NCI-H2196 (cell line): ENCODE results near the gene FXYD1.
"Not testable (repeated sequence)": the region's sequence is repeated elsewhere in the genome, so short reads cannot be mapped to it uniquely, and the experiment has no call there.

Source experiments
- DNase-seq: peaks from one replicate; lab custom pipeline; 2025; ENCODE audit not compliant: unreplicated experiment; lab: John Stamatoyannopoulos, UW

FXYD1 gene

DNA sequence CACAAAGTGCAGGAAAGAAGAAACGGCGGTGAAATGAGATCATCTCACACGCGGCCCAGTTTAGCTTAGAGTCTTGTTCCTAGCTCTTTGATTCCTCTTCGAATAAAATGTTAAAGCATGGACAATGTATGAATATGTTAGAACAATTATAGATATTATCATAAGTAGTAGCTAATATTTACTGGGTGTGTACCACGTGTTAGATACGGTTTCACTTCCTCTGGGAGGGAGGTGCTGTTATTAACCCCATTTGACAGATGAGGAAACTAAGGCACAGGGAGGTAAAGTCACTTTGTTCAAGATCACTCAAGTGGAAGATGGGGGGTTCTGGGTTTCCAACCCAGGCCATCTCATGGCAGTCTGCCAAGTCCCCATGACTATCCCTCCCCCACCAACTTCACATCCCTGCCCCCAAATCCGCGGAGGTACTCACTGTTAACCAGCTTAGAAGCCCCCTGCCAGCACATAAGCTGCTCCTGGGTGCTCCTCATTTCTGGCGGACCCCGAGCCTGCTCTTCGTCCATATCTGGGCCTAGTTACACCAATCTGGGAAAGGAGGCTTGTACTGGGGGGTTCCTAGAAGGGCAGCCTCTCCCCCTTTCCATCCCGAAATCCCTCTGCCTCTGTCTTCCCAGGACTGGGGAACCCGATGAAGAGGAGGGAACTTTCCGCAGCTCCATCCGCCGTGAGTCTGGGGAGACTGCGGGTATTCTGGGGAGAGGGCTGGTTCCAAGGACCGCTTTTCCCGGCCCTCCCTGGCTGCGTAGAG is 3.4 kb downstream of the FXYD1 start:
- DNase-seq, result no peak

- peak; percentile 71 for DNase-seq
Observed at GRCh38 chr19:35142606-35143230, 4.1 kb downstream of the FXYD1 start.

DNA sequence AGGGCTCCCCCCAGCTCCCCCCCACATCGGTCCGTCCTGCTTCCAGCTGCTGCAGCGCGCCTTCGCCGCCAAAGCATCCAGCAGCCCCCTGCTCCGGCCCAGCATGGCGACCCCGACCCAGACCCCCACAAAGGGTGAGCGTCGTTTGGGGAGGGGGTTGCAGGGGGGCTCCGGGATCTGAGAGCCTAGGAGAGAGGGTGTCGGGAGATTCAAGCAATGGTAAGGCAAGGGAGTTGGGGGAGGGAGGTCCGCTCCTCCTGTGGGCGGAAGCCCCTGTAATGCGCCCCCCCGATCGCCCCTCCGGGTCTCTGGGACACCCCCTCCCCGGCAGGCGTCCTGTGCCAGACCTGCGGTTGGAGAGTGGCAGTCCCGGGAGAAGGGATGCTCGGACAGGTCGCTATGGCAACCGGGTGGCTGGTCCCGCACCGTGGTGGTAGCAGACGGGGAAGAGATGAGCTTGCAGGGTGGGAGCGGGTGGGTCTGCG is 4.6 kb downstream of the FXYD1 start, which contains the start of gene FXYD7:
FXYD7 (plus strand) TSS at position 25 of the 485 bp plus-strand sequence; CDS start at position 104, 79 bp downstream.
- no peak for DNase-seq

DNA sequence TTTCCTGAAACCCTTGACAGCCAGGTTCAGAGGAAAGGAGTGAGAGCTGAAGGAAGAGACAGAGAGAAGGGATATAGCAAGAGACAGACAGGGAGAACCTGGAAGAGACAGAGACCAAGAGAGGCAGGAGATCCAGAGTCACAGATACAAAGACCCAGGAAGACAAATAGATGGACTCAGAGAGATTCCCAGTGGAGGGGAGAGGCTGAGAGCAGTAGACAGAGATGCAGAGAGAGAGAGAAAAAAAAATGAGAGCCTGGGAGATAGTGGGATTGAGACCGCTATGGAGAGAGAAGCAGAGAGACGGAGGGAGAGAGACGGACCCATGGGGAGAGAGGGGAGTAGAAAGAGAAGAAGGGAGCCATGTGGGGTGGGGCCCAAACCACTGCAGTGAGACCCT is 5.2 kb downstream of the FXYD1 start:
- no peak for DNase-seq

GRCh38 chr19:35144259-35144599 is 5.6 kb downstream of the FXYD1 start:
- no peak for DNase-seq

DNA sequence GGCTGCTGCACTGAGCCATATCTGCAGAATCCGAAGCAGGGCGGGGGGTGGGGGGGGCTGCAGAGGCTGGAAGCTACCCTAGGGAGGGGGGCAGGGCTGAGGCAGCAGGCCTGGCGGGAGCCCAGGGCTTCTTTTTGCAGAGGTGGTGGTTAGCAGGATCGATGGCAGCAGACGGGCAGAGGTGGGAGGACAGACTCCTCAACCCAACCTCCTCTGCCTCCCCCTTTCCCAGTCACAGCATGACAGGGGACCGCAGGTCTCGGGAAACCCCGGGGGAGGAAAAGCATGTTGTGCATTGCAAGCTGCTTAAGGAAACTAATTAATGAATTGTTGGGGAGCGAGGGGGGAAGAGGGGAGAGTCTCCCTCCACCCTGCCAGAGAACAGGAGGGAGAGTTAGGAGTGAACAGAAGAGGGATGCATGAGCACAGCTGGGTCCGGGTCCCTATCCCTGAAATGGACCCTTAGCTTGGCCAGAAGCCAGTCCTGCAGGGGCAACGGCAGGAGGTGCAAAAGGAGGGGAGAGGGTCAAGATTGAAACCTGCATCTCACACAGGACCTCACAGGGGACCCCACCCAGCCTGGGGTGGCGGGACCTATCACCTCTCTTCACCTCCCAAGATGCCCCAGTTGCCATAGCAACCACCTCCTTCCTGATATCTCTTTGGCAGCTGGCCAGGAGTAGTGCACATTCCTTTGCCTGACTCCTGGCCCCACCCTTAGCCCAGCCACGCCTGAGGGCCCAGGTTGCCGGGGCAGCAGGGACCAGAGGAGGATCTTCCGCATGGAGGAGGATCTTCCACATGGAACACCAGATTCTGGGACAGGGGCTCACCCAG is 6.2 kb downstream of the FXYD1 start:
- peak; percentile 54 for DNase-seq

DNA sequence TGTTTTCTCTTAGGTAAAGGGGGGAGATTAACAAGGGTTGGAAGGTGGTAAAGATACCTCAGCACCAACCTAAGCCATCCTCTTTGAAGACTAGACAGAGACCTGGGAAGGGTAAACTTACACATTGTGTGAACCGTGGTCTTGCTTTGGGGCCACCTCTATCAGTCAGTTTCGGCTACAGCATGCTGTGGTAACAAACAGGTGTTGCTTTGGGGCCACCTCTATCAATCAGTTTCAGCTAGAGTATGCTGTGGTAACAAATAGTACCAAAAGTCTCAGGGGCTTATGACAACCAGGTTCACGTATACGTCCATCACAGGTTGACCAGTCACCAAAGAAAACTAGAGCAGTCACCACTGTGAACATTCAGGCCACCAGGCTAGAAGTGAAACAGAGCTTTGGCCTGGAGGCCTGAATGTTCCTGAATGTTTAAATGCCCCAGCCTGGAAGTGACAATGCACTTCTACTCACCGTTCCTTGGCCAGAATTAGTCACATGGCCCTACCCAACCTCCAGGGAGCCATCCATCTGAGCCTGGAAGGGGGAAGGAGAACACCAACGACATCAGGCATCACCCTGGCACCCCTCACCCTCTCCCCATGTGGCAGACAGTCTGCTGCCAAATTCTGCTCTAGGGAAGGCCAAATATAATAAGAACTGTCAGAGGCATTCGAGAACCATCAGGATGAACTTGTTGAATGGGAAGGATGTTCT is 8.3 kb downstream of the FXYD1 start:
- DNase-seq, result no peak

GRCh38 chr19:35149463-35149862 is 10.8 kb downstream of the FXYD1 start:
- no peak for DNase-seq

DNA sequence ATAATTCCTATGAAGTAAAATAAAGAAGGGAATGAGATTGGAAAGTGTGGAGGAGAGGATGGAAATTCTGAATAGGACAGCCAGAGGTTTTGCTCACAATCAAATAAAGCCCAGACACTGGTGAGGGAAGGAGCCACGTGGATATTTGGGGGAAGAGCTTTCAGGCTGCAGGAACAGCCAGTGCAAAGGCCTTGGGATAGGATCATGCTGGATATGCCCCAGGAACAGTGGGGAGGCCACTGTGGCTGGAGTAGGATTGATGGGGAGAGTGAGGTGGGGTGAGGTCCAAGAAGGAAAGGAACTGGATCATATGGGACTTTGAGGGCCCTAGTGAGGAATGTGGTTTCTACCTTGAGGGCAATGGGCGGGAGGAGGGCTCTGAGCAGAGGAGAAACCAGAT is 11.8 kb downstream of the FXYD1 start:
- DNase-seq, result no peak

GRCh38 chr19:35151273-35152065 is 12.8 kb downstream of the FXYD1 start:
- no peak for DNase-seq

- not testable (repeated sequence) for DNase-seq
Observed at GRCh38 chr19:35153129-35153522, 14.5 kb downstream of the FXYD1 start.

GRCh38 chr19:35153701-35154524 is 15.3 kb downstream of the FXYD1 start:
- peak; percentile 17 for DNase-seq

GRCh38 chr19:35154525-35155406 is 16.1 kb downstream of the FXYD1 start, which contains the start of gene FXYD5:
TSS of gene FXYD5 (plus strand) at chr19:35154735. CDS start at chr19:35155551, 816 bp downstream.
- peak; percentile 18 for DNase-seq

DNA sequence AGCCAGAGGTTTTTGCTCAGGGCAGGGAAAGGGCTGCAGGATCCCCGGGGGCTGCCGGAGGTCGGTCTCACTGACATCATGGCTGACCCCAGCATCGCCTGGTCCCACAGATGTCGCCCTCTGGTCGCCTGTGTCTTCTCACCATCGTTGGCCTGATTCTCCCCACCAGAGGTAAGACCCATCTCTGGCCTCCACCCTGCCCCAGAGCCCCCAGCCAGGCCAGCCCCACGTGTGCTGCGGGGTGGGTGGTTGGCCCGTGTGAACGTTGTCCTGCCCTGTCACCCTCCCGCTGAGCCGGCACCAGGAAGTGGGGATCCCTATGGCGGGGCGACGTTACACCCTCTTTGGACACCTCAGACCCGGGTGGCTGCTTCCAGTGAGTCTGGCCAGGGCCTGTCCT is 16.8 kb downstream of the FXYD1 start:
- no peak for DNase-seq

DNA sequence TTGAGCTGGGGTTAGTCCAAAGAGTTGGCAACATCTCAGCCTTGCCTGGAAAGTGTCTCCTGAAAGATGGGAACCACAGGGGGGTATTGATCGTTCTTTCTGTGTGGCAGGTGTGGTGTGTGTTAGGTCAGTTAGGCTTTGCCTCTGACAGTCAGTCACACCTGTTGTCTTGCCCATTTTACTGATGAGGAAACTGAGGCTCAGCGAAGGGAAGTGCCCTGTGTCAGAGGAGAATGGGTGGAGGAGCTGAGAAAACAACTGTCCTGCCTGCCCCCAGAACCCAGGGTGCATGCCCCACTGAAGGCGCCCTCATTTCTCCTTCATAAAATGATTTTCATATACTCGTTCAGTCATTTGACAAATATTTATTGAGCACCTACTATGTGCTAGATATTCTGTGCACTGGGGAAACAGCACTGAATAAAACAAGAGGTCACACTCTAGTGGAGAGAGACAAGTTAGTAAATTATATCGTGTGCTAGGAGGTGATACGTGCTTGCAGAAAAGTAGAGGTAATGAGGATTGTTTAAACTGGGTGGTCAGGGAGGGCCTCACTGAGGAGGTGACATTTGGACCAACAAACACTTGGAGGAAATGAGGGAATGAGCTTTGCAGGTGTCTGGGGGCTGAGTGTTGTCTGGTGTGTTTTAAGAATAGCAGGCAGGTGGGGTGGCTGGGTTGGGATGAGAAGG is 17.5 kb downstream of the FXYD1 start:
- DNase-seq, result no peak

DNA sequence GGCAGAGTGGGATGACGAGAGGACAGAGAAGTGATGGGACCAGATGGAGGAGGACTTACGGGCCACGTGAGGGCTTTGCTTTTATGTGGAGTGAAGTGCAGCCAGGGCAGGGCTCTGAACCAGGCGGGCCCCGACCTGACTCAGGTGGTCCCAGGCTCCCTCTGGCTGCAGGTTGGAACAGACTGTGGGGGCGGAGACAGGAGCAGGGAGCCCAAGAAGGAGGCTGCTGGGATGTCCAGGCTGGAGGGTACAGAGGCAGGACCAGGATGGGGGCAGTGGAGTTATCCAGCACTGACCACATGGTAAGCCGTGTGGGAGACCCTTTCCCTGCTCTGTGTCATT is 18.0 kb downstream of the FXYD1 start:
- no peak for DNase-seq

DNA sequence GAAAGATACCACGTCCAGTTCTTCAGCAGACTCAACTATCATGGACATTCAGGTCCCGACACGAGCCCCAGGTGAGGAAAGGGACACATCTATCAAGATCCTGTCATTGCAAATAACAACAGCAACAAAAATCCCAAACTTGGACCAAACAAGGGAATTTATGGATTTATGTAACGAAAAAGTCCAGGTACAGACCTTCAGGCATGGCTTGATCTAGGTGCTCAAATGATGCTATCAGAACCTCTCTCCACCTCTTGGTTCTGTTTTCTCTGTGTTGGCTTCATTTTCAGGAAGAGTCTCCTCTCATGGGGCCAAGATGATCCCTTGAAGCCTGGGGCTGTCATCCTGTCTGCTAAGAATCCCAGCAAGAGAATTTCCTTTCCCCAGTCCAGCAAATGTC is 18.8 kb downstream of the FXYD1 start:
- DNase-seq, result no peak

DNA sequence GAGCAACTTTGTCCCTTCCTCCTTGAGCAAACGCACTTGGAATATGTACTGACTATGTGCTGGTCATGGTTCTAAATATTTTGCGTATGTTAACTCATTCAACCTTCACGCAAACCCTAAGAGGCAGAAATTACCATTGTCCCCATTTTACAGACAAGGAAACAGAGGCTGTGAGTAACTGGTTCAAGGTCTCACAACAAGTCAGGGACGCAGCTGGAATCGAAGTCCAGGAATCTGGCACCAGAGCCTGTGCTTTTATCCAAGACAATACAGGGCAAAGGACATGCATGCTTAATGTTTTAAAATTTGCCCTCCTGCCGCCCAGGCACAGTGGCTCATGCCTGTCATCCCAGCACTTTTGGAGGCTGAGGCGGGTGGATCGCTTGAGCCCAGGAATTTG is 21.0 kb downstream of the FXYD1 start:
- DNase-seq, result no peak
